GM18867 (cell line): ENCODE data around the gene KAT2B.
"Not testable (repeated sequence)": the region's sequence is repeated elsewhere in the genome, so short reads cannot be mapped to it uniquely, and the experiment has no call there.

Experiments
- ATAC-seq: cut with Tn5 transposase; IDR thresholded peaks from one replicate; pipeline ENCODE4 v1.9.1; 2021; ENCODE audit warnings: mild to moderate bottlenecking, moderate library complexity; ENCODE audit not compliant: unreplicated experiment

KAT2B gene

GRCh38 chr3:20041197-20041780 is 1.0 kb downstream of the KAT2B start:
- ATAC-seq = peak; percentile 51

- no peak for ATAC-seq
Measured at GRCh38 chr3:20042331-20042730, 2.1 kb downstream of the KAT2B start.

- ATAC-seq = peak; percentile 17
Measured at GRCh38 chr3:20043396-20043795, 3.1 kb downstream of the KAT2B start.

- ATAC-seq = no peak
Measured at GRCh38 chr3:20043825-20044224, 3.6 kb downstream of the KAT2B start.

GRCh38 chr3:20045141-20045540 is 4.9 kb downstream of the KAT2B start:
- not testable (repeated sequence) for ATAC-seq

- no peak for ATAC-seq
Measured at GRCh38 chr3:20046556-20046955, 6.3 kb downstream of the KAT2B start.

- no peak for ATAC-seq
Measured at GRCh38 chr3:20047341-20047779, 7.1 kb downstream of the KAT2B start.

- ATAC-seq = no peak
Measured at GRCh38 chr3:20047976-20048883, 8.0 kb downstream of the KAT2B start.

- ATAC-seq = no peak
Measured at GRCh38 chr3:20051123-20051806, 11.0 kb downstream of the KAT2B start.

- ATAC-seq = no peak
Measured at GRCh38 chr3:20052851-20053250, 12.6 kb downstream of the KAT2B start.

GRCh38 chr3:20054549-20054987 is 14.3 kb downstream of the KAT2B start:
- ATAC-seq = peak; percentile 85

GRCh38 chr3:20055020-20055775 is 15.0 kb downstream of the KAT2B start:
- peak; percentile 6 for ATAC-seq

GRCh38 chr3:20055842-20056241 is 15.6 kb downstream of the KAT2B start:
- no peak for ATAC-seq

GRCh38 chr3:20056725-20057611 is 16.7 kb downstream of the KAT2B start:
- ATAC-seq = no peak

- no peak for ATAC-seq
Measured at GRCh38 chr3:20057612-20058180, 17.4 kb downstream of the KAT2B start.

- ATAC-seq = no peak
Measured at GRCh38 chr3:20059929-20060328, 19.7 kb downstream of the KAT2B start.

- peak; percentile 67 for ATAC-seq
Measured at GRCh38 chr3:20060974-20061685, 20.9 kb downstream of the KAT2B start.

- ATAC-seq = no peak
Measured at GRCh38 chr3:20062996-20063395, 22.8 kb downstream of the KAT2B start.

GRCh38 chr3:20064387-20064786 is 24.1 kb downstream of the KAT2B start:
- ATAC-seq = no peak
